Pons (tissue), 1 donor: Measurements from ENCODE around the gene LITAF.

Experiments used
- DNase-seq: peaks from one replicate; pipeline ENCODE4 v3.0.0-alpha.2; 2016; ENCODE audit warnings: low spot score

Gene LITAF

DNA sequence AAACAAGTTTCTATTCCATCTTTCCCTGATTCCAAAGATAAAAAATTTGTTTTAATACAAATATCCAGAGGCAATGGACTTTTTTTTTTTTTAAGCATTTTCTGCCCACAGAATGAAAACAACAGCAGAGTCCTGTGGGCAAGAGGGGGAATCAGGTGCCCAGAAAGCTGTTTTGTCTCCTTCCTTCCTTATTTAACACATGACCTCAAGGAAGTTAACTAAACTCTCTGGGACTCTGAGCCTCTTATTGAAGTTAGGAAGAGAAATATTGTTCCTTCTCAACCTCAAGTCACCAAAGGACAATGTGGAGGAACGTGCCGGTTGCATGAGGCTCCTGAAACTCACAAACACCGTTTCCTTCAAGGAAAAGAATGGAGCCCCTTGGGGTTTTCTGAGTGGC lies 34.9 kb downstream of the LITAF start:
- peak; percentile 48 for DNase-seq

DNA sequence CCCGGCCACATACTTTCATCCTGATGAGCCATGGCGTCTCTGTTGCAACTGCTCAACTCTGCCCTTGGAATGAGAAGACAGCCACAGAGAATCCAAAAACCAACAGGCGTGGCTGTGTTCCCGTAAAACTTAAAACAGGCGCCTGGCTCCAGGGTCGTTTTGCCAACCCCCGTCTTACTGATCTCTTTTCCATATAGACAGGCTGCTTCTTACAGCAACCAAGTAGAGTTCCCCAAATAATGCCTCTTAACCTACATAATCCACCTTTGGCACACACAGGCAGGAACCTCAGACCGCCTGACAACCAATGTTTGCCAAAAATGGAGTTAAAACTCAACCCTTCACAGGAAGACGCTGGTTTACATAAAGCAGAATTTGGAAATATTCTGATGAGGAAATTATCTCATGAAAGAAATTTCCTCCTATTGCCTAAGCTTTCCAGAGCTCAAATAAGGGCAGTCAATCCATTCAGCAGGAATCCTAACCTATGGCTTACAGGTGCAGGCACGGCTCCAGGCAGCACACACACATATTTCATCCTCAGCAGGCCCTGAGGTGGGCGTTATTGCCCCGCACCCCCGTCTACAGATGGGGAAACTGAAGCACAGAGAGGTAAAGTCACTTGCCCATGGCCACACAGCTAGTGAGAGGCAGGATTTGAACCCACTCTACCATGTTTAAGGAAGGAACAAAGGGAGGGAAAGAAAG lies 35.8 kb downstream of the LITAF start:
- no peak for DNase-seq

DNA sequence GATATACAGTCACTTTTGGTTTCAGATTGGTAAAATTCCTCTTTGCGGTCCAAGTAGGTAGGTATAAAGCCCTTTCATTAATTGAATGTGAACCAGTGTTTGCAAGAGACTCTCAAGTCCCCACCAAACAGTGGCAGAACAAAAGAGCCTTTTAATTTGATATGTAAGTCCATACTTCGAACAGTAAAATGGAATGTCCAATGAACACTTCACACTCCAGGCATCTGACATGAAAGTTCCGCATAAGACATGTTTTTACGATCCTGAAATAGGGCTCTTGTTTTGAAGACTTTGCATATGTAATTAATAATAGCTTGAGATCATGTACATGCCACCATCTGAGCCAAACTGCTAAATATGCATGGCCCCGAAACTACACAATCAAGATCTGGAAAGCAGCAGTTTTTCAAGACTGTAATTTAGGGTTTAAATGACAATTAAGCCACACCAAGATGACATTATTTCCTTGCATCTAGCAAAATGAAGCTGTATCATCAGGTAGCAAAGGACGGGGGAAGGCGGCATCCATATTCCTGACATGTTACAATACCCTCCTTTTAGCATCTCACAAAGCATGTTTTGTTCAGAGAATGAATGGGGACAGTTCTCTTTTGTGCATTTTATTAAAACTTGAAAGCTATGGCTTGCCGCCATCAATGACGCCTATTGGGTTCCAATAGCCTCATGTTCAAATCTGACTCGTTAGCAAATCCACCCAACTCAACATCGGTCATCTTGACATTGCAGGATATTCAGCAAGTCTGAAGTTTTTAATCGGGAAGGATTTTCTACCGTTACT lies 39.4 kb downstream of the LITAF start:
- DNase-seq: peak; percentile 99

DNA sequence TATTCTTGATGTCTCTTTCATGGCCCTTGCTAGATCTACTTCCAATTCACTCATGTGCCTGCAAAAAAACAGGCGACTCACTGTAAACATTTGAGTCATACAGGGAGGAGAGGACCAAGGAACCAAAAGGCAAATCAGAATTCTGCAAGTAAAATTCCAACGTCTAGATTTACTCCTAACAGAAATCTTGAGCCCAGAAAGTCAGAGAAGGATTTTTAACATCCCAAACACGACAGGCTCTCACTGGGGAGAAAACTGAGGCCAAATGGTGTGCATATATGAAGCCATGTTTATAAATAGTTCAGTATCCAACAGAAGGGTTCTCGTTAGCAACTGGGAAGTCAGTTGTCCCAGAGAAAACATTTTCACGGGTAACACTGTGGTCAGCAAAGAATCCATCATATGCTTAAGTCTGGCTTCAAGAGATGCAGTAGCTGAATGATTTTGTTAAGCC lies 40.1 kb downstream of the LITAF start:
- peak; percentile 71 for DNase-seq

DNA sequence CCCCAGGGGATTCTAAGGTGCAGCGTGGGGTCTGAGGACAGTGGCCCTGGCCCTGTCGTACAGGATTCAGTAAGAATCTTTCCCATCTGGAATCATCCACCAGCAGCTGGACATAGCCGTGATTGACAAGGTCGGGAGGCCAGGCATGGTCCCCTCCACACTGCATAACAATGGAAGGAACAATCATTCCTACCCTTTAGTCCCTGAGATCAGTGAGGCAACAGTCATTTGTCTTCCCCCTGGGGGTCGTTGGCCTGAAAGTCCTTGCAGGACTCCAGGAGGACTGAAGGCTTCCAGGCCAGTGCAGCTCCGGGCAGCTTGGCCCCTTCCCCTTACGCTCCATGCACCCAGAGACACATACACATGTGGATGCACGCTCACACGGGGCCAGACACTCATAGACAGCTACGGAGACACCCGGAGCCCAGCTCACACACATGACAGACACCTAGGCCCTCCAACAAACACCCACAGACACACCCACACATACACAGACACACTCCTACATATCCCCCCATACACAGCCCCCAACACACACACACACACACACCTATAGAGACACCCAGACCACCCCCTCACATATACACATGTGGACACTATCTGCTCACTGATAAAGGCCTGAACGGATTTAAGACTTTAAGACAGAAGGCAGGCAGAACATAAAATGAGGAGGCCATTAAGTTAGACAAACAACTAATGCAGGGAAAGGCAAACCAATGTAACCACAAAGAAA lies 42.9 kb downstream of the LITAF start:
- no peak for DNase-seq

DNA sequence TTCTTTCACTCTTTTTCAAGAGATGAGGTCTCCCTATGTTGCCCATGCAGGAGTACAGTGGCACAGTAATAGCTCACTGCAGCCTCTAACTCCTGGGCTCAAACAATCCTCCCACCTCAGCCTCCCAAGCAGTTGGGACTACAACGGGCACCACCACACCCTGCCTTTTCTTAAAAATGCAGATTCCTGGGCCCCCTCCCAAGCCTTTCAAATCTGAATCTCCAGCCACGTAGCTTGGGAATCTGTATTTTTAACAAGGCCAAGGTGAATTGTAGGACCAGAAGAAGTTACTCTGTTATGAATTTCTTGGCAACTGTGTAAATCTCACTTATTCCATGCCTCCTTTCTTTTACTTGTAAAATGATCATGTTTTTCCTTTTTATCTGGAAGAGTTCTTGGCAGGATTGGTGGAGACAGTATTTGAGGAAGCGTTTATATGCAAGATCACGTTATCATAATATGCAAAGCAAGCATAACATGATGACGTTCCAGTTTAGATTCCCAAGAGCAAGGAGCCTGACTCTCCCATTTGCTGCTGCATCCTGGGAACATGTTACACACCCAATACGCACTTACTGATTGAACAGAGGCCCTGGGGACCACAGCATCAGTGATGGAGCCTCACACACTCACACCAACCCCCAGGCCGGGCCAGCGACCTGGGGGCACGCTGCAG lies 44.5 kb downstream of the LITAF start:
- DNase-seq: no peak

GRCh38 chr16:11539641-11540050 lies 47.1 kb downstream of the LITAF start:
- peak; percentile 45 for DNase-seq

DNA sequence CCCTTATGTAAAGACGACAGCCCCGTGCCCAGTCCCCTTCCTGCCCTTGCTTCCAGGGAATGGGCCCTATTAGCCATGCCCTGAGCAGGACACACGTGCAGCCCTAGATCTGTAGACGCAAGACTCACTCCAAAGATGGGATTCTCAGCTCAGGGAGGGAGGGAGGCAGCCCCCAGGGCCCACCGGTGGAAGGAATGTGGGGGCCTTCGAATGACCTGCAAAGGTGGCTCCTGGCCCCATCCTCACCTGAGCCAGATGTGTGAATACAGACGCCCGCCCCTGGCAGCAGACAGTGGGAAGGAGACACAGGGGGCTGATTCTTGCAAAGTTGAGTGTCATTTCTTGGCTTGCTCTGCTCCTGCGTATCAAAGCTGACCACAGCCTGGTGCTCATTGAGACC lies 47.8 kb downstream of the LITAF start:
- no peak for DNase-seq

DNA sequence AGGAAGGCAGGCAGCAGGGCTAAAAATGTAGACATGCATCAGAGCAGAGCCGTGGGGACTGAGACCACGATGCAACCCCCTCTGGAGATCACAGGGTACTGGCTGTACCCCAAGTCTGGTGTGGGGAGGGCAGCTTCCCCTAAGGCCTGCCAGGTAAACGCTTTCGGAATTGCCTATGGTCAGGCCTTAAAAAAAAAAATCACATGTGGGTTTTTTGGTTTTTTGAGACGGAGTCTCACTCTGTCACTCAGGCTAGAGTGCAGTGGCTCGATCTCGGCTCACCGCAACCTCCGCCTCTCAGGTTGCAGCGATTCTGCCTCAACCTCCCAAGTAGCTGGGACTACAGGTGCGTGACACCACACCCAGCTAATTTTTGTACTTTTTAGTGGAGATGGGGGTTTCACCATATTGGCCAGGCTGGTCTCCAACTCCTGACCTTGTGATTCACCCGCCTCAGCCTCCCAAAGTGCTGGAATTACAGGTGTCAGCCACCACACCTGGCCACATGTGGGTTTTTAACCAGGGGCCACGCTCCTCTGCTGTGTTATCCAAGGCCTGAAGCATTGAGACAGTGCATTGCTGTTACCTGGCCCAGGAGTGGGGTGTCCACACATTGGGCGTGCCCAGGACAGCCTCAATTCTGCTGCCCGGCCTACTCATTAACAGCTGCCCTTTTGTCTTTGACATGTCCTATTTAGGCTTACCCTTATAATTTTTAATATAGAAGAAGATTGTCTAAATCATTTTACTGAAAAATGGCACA lies 50.4 kb downstream of the LITAF start:
- no peak for DNase-seq

GRCh38 chr16:11535494-11535893 lies 51.2 kb downstream of the LITAF start:
- DNase-seq: no peak

GRCh38 chr16:11534262-11534661 lies 52.5 kb downstream of the LITAF start:
- no peak for DNase-seq

DNA sequence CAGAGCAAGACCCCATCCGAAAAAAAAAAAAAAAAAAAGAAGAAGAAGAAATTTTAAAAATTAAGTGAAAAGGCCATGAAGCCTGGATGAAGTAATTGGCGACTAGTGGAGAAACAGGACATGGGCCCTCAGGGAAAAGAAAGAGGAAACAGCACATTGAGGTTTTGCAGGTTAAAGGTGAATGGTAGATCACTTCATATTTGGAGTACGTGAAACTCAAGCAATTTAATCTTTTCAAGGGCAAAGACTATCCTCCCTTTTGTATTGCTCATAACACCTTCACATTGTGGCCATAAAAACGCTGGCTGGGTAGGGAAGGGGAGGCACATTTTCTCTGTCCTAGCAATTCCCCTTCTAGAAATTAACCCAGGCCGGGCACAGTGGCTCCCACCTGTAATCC lies 53.1 kb downstream of the LITAF start:
- no peak for DNase-seq

DNA sequence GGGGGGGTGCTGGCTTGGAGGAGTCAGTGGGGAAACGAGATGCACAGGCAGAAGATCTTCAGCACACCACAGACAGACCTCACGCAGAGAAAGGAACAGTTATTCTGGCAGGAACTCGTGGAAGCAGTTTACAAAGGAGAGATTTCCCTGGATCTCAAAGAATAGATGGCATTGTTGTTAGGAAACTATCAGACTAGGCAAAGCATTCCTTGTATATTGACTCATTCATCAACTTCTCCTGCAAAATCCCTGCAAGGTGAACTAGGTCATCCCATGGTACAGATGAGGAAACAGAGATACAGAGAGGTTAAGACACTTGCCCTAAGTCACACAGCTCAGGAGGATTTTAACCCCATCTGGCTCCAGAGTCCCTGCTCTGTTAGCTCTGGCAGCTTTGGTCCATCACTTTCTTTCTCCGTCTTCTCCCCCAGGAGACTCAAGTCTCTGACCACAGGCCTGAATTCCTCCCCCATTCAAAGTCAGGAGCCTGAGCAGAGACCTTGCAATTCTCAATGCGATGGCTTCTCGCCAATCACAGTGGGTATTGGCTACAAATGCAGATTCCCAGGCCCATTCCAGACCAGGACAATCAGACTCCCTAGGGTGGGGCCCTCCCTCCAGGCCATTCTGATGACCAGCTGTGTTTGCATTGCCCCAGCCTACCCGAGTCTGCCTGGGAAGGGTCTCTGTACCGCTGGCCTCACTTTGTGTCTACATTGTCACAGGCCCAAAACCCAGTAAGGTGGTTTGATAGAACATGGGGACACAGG lies 56.4 kb downstream of the LITAF start:
- no peak for DNase-seq

DNA sequence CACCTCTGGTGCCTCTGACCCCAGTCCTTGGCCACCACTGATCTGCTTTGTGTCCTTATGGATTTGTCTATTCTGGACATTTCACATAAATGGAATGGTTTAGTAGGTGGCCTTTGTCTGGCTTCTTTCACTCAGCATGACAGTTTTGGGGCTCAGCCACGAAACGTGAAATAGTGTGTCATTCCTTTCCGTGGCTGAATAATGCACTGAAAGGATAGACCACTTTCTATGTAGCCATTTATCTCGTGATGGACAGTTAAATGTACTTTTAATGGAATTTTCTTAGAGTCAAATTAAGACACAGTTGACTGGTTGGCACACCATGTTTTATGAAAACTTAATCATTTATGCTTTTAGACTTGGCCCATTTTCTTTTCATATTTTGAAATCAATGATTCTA lies 57.4 kb downstream of the LITAF start:
- DNase-seq: no peak

DNA sequence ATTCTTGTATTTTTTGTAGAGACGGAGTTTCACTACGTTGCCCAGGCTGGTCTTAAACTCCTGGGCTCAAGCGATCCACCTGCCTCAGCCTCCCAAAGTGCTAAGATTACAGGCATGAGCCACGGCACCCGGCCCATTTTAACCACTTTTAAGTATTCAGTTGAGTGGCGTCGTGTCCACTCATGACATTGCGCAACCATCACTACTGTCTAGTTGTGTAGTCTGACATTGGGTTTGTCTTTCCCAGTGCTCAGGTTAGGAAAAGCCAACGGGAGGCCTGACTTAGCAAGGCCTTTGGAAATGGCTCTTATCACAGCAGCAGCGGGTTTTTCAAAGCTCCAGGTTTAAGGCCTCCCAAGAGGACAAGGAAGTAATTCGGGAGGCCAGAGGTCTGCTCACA lies 58.7 kb downstream of the LITAF start:
- DNase-seq: no peak

- no peak for DNase-seq
These were observed 59.9 kb downstream of the LITAF start for GRCh38 chr16:11526655-11527350.

- DNase-seq: no peak
These were observed 62.5 kb downstream of the LITAF start for GRCh38 chr16:11524098-11524760.

- DNase-seq: no peak
These were observed 65.7 kb downstream of the LITAF start for GRCh38 chr16:11521055-11521454.

DNA sequence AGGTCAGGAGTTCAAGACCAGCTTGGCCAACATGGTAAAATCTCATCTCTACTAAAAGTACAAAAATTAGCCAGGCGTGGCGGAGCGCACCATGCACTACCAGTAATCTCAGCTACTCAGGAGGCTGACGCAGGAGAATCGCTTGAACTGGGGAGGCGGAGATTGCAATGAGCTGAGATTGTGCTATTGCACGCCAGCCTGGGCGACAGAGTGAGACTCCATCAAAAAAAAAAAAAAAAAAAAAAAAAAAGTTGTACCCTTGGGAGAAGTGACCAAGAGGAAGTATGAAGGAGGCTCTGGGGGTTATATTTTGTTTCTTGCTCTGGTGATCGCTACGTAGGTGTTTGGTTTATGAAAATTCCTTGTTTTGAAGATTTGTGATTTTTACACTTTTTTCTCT lies 66.3 kb downstream of the LITAF start:
- DNase-seq: no peak

GRCh38 chr16:11517961-11518360 lies 68.8 kb downstream of the LITAF start:
- no peak for DNase-seq
